Endothelial cell of umbilical vein (primary cell): ENCODE results near the gene CIITA. TPM values are rescaled to one million over a fixed set of nuclear protein-coding genes. Genes with fewer than 3 reads are reported as not detected.

Source experiments
- BruUV-seq: library from RNA; stranded (reverse); fragments of 400-500 nt; replicated peaks from 2 replicates; lab custom pipeline; 2021; lab: Mats Ljungman, UMichigan
- CTCF ChIA-PET: fragments of 300-600, 350-600 bp; sonication (Branson Sonifier 250); formaldehyde crosslinking; loops from one replicate; lab custom pipeline; 2021; ENCODE audit warnings: antibody characterized with exemption, inconsistent platforms; lab: Charles Lee
- POLR2A ChIA-PET: fragments of 300-600, 350-600 bp; sonication (Branson Sonifier 250); formaldehyde crosslinking; loops from one replicate; lab custom pipeline; 2021; ENCODE audit warnings: antibody characterized with exemption, inconsistent platforms; lab: Charles Lee
- DNase-seq: peaks from one replicate; pipeline ENCODE4 v3.0.0-alpha.2; 2011; ENCODE audit warnings: low read depth, low spot score
- FAIRE-seq: peaks from 2 replicates; lab custom pipeline; 2011; peaks lifted over from hg19 to GRCh38; lab: Jason Lieb, UNC
- H2AFZ ChIP-seq: 2 replicates; pipeline ENCODE4 v1.6.0; 2012; ENCODE audit warnings: low read depth, low read length, control low read depth, inconsistent platforms
- H3K27ac ChIP-seq: 2 replicates; pipeline ENCODE4 v1.5.1; 2011; ENCODE audit warnings: low read depth, mild to moderate bottlenecking, control low read depth, low read length, moderate library complexity; ENCODE audit not compliant: insufficient read depth
- H3K27me3 ChIP-seq, 2 experiments: 2 replicates each; pipeline versions ENCODE4 v1.6.0 to v1.6.1; 2011; ENCODE audit warnings: low read length in 2 of 2, mixed read lengths in 1 of 2; ENCODE audit not compliant: control insufficient read depth in 2 of 2, insufficient read depth in 2 of 2
- H3K36me3 ChIP-seq, 2 experiments: 2 replicates in 1 of 2; 3 replicates in 1 of 2; pipeline ENCODE4 v1.5.1; 2011; ENCODE audit warnings: low read length in 2 of 2, mild to moderate bottlenecking in 1 of 2, moderate library complexity in 1 of 2; ENCODE audit not compliant: control insufficient read depth in 2 of 2, insufficient read depth in 2 of 2; ENCODE audit errors: extremely low read depth in 1 of 2
- H3K4me1 ChIP-seq: 3 replicates; pipeline ENCODE4 v1.5.1; 2011; ENCODE audit warnings: mild to moderate bottlenecking, low read length; ENCODE audit not compliant: control insufficient read depth, insufficient read depth; ENCODE audit errors: extremely low read depth
- H3K4me2 ChIP-seq: 2 replicates; pipeline ENCODE4 v1.6.1; 2011; ENCODE audit warnings: low read length, control low read depth, mixed read lengths; ENCODE audit not compliant: insufficient read depth
- H3K4me3 ChIP-seq, 3 experiments: fragments of 200-600 bp in 1 of 3; sonication (generic), shearing (Covaris generic) in 1 of 3; replicated peaks in 1 of 3; 2 replicates each; pipeline ENCODE4 v1.5.1; 2011 to 2016; ENCODE audit warnings: control low read depth in 3 of 3, low read length in 3 of 3, mild to moderate bottlenecking in 2 of 3, inconsistent platforms in 1 of 3, low read depth in 1 of 3, moderate library complexity in 1 of 3; ENCODE audit not compliant: insufficient read depth in 1 of 3
- H3K79me2 ChIP-seq: 2 replicates; pipeline ENCODE4 v1.6.0; 2012; ENCODE audit warnings: low read length, inconsistent platforms; ENCODE audit not compliant: control insufficient read depth, insufficient read depth
- H3K9ac ChIP-seq: replicated peaks from 2 replicates; pipeline ENCODE3; 2011; ENCODE audit warnings: low read length, control low read depth; ENCODE audit not compliant: insufficient read depth; ENCODE audit errors: extremely low read depth
- H3K9me1 ChIP-seq: replicated peaks from 3 replicates; pipeline ENCODE4 v1.6.0; 2011; ENCODE audit warnings: mild to moderate bottlenecking, low read length; ENCODE audit not compliant: control insufficient read depth, insufficient read depth; ENCODE audit errors: extremely low read depth
- H3K9me3 ChIP-seq: replicated peaks from 2 replicates; pipeline ENCODE4 v1.5.1; 2012; ENCODE audit warnings: low read length, inconsistent platforms; ENCODE audit not compliant: control insufficient read depth, insufficient read depth
- H4K20me1 ChIP-seq: replicated peaks from 2 replicates; pipeline ENCODE3; 2011; ENCODE audit warnings: mild to moderate bottlenecking, low read length; ENCODE audit not compliant: control insufficient read depth, insufficient read depth; ENCODE audit errors: extremely low read depth
- EZH2 ChIP-seq: IDR thresholded peaks from 2 replicates; pipeline ENCODE4 v1.6.1; 2012; ENCODE audit warnings: borderline replicate concordance, low read depth, mild to moderate bottlenecking, moderate library complexity, low read length, inconsistent platforms; ENCODE audit not compliant: severe bottlenecking
- FOS ChIP-seq: IDR thresholded peaks from 2 replicates; pipeline ENCODE4 v1.6.1; 2011; ENCODE audit warnings: mild to moderate bottlenecking, low read length, moderate library complexity, borderline replicate concordance; ENCODE audit not compliant: insufficient read depth
- GATA2 ChIP-seq: IDR thresholded peaks from 2 replicates; pipeline ENCODE4 v1.7.0; 2011; ENCODE audit warnings: low read depth, mild to moderate bottlenecking, moderate library complexity, mixed read lengths, low read length; ENCODE audit not compliant: insufficient read length, insufficient read depth
- JUN ChIP-seq: IDR thresholded peaks from 2 replicates; pipeline ENCODE4 v1.6.1; 2011; ENCODE audit warnings: borderline replicate concordance, low read depth; ENCODE audit not compliant: insufficient read length, insufficient read depth
- MYC ChIP-seq: IDR thresholded peaks from one replicate; pipeline ENCODE4 v1.6.1; 2011; ENCODE audit warnings: mild to moderate bottlenecking, low read depth, low read length
- POLR2A ChIP-seq: IDR thresholded peaks from 2 replicates; pipeline ENCODE4 v1.6.1; 2012; ENCODE audit warnings: low read depth, mild to moderate bottlenecking, control low read depth, low read length
- POLR2AphosphoS5 ChIP-seq: IDR thresholded peaks from 2 replicates; pipeline ENCODE4 v1.6.1; 2012; ENCODE audit warnings: low read depth, mild to moderate bottlenecking, control low read depth, low read length, moderate library complexity; ENCODE audit not compliant: insufficient read depth
- dilution Hi-C: fragments of 300-500 bp; cut with MboI; formaldehyde crosslinking; loops from one replicate; pipeline ENCODE4 v1.15.0; 2019; ENCODE audit warnings: low sequenced_read_pairs; ENCODE audit not compliant: extremely low pct_ligation_motif_present
- intact Hi-C: fragments of 100-400 bp; cut with micrococcal nuclease; formaldehyde crosslinking; loops from one replicate; pipeline ENCODE4 v1.10.0; 2022
- polyA plus RNA-seq, 4 experiments: library from polyadenylated mRNA; depleted of rRNA in 3 of 4; stranded (reverse) in 3 of 4; unstranded in 1 of 4; fragments of >200 nt; gene quantifications; 2 replicates each; pipeline versions ENCODE4 v1.2.1 to v1.2.3, GENCODE V29; 2011 to 2012; ENCODE audit warnings: missing spikeins in 1 of 4
- total RNA-seq: library from RNA; stranded (reverse); gene quantifications from 2 replicates; pipeline ENCODE4 v1.2.3, GENCODE V29; 2021
- TF ChIP-seq, protein P1 (sequence below), 2 donors: IDR thresholded peaks; 1 replicate in 1 of 2; 2 replicates in 1 of 2; pipeline ENCODE4 v1.5.1; 2011; ENCODE audit warnings: low read length in 2 of 2, mild to moderate bottlenecking in 2 of 2, moderate library complexity in 2 of 2, control low read depth in 1 of 2, inconsistent platforms in 1 of 2, low read depth in 1 of 2; ENCODE audit not compliant: insufficient read depth in 1 of 2; ENCODE audit errors: extremely low read depth in 1 of 2
- TF ChIP-seq, protein P2 (sequence below): IDR thresholded peaks from 2 replicates; pipeline ENCODE4 v1.6.1; 2011; ENCODE audit not compliant: insufficient read depth, insufficient read length

The CIITA gene
- total and polyA plus RNA-seq, 2 donors (not counting 3 experiments of a cell fraction or from before 2014, with no cell fraction given) = not detected

DNA sequence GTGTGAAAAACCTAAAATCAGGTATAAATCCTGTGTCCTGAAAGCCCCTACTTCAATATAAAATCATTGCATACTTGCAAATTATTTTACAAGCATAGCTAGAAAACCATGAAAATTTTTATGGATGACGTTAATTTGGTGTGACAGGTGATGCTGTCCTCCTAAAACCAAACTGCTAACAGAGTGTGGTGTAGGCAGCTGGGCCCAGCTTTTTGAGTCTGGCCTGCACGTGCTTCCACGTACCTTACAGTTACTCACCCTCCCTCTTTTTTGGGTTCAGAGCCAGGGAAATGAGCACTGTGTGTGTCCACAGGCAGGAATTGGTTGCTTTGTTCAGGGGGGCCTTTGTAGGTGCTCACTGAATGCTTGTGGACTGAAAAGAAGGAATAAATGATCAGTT, 103.8 kb downstream of the CIITA start:
- Histone ChIP-seq H3K27ac (no peak overlapping the region), H3K4me3 (no peak overlapping the region), H3K4me2 (no peak overlapping the region), H2AFZ (no peak overlapping the region), H3K36me3 (peaks cover 0 to 5% of the 10 kb centered on the region in 2 experiments), H3K4me1 (peaks cover 13% of the 10 kb centered on the region), H4K20me1 (no peaks in the 10 kb centered on the region), H3K27me3 (no peaks in the 10 kb centered on the region), H3K9ac (no peak overlapping the region), H3K79me2 (no peaks in the 10 kb centered on the region), H3K9me3 (no peaks in the 10 kb centered on the region), H3K9me1 (no peaks in the 10 kb centered on the region)
- TF ChIP-seq GATA2 (no peak), JUN (no peak), POLR2AphosphoS5 (no peak), EZH2 (no peak), POLR2A (no peak), FOS (no peak), MYC (no peak)
- TF ChIP-seq, protein P1, sequence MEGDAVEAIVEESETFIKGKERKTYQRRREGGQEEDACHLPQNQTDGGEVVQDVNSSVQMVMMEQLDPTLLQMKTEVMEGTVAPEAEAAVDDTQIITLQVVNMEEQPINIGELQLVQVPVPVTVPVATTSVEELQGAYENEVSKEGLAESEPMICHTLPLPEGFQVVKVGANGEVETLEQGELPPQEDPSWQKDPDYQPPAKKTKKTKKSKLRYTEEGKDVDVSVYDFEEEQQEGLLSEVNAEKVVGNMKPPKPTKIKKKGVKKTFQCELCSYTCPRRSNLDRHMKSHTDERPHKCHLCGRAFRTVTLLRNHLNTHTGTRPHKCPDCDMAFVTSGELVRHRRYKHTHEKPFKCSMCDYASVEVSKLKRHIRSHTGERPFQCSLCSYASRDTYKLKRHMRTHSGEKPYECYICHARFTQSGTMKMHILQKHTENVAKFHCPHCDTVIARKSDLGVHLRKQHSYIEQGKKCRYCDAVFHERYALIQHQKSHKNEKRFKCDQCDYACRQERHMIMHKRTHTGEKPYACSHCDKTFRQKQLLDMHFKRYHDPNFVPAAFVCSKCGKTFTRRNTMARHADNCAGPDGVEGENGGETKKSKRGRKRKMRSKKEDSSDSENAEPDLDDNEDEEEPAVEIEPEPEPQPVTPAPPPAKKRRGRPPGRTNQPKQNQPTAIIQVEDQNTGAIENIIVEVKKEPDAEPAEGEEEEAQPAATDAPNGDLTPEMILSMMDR (IDR thresholded peaks at IDR 0.05; ENCODE audit: extremely low read depth in 1 of 2, insufficient read depth in 1 of 2, low read depth in 1 of 2, low read length in 2 of 2) = no peak
- TF ChIP-seq, protein P2, sequence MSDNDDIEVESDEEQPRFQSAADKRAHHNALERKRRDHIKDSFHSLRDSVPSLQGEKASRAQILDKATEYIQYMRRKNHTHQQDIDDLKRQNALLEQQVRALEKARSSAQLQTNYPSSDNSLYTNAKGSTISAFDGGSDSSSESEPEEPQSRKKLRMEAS = no peak
- dilution Hi-C loops = no loop called here
- BruUV-seq = no TSS peak
- intact Hi-C loops = no loop called here
- CTCF ChIA-PET = interaction anchor here (0.7 to 1.5 kb wide), 8 partner anchors 9 to 376 kb away, joined by 3 to 8 read pairs (median 4); partner anchors contain the start of gene PRM3
- no peak for FAIRE-seq
- DNase-seq = no peak
- POLR2A ChIA-PET = no interaction called here
